GM23338 (cell line): ENCODE measurements around the gene DFFB. TPM values are rescaled to one million over a fixed set of nuclear protein-coding genes. Genes with fewer than 3 reads are reported as not detected.

ENCODE experiments used
- ATAC-seq: fragments of 200-7000 bp; cut with Tn5 transposase; 3 replicates; pipeline ENCODE4 v1.9.1; 2020
- DNase-seq: peaks from one replicate; pipeline ENCODE4 v3.0.0-alpha.2; 2015; ENCODE audit warnings: low spot score
- H2AFZ ChIP-seq: fragments of 200-600 bp; sonication (generic); 2 replicates; pipeline ENCODE4 v1.8.0; 2016; ENCODE audit warnings: antibody characterized with exemption, mild to moderate bottlenecking, moderate library complexity
- H3F3A ChIP-seq: fragments of 200-600 bp; sonication (generic); replicated peaks from 2 replicates; pipeline ENCODE4 v1.8.0; 2017; ENCODE audit warnings: antibody characterized with exemption, mixed run types, low read depth
- H3K27ac ChIP-seq: fragments of 200-600 bp; sonication (generic); 2 replicates; pipeline ENCODE4 v1.6.1; 2016; ENCODE audit warnings: low read depth
- H3K27me3 ChIP-seq: fragments of 200-600 bp; sonication (generic); 2 replicates; pipeline ENCODE4 v1.8.0; 2016; ENCODE audit warnings: mild to moderate bottlenecking, mixed run types, moderate library complexity; ENCODE audit not compliant: insufficient read depth
- H3K36me3 ChIP-seq: fragments of 200-600 bp; sonication (generic); 2 replicates; pipeline ENCODE4 v1.8.0; 2016; ENCODE audit warnings: mild to moderate bottlenecking; ENCODE audit not compliant: insufficient read depth
- H3K4me1 ChIP-seq: fragments of 200-600 bp; sonication (generic); 2 replicates; pipeline ENCODE4 v1.8.0; 2016; ENCODE audit warnings: mild to moderate bottlenecking, moderate library complexity; ENCODE audit not compliant: insufficient read depth
- H3K4me2 ChIP-seq: fragments of 200-600 bp; sonication (generic); 2 replicates; pipeline ENCODE4 v1.7.1; 2017; ENCODE audit warnings: mixed run types
- H3K4me3 ChIP-seq: fragments of 200-600 bp; sonication (generic); 2 replicates; pipeline ENCODE4 v1.6.1; 2016; ENCODE audit warnings: mixed run types
- H3K79me2 ChIP-seq: fragments of 200-600 bp; sonication (generic); replicated peaks from 2 replicates; pipeline ENCODE4 v1.8.0; 2017; ENCODE audit warnings: mild to moderate bottlenecking; ENCODE audit not compliant: insufficient read depth
- H3K9me2 ChIP-seq: fragments of 200-600 bp; sonication (generic); 2 replicates; pipeline ENCODE4 v1.8.0; 2017; ENCODE audit not compliant: insufficient read depth
- H4K20me1 ChIP-seq: fragments of 200-600 bp; sonication (generic); replicated peaks from 2 replicates; pipeline ENCODE4 v1.8.0; 2017; ENCODE audit warnings: mild to moderate bottlenecking; ENCODE audit not compliant: insufficient read depth
- H3K27ac Mint-ChIP-seq: 2 replicates; pipeline ENCODE4 v1.8.0; 2020; ENCODE audit warnings: inconsistent platforms, mild to moderate bottlenecking, moderate library complexity, mixed read lengths
- H3K27me3 Mint-ChIP-seq: 3 replicates; pipeline ENCODE4 v1.8.0; 2022; ENCODE audit warnings: low read depth, mild to moderate bottlenecking, moderate library complexity, mixed read lengths, inconsistent platforms; ENCODE audit not compliant: insufficient read depth, poor library complexity
- H3K36me3 Mint-ChIP-seq: 3 replicates; pipeline ENCODE4 v1.8.0; 2021; ENCODE audit warnings: low read depth, mild to moderate bottlenecking, inconsistent platforms, moderate library complexity, mixed read lengths
- H3K4me1 Mint-ChIP-seq: 3 replicates; pipeline ENCODE4 v1.8.0; 2020; ENCODE audit warnings: mild to moderate bottlenecking, inconsistent platforms, mixed read lengths
- H3K4me3 Mint-ChIP-seq: 3 replicates; pipeline ENCODE4 v1.8.0; 2021; ENCODE audit warnings: moderate library complexity, mild to moderate bottlenecking, inconsistent platforms, mixed read lengths
- H3K9me3 Mint-ChIP-seq: 3 replicates; pipeline ENCODE4 v1.8.0; 2020; ENCODE audit warnings: moderate library complexity, mild to moderate bottlenecking, inconsistent platforms, mixed read lengths
- CREB1 ChIP-seq: fragments of 250-450 bp; sonication (Bioruptor Pico); IDR thresholded peaks from 2 replicates; pipeline ENCODE4 v1.5.0; 2020; ENCODE audit warnings: low read depth, mild to moderate bottlenecking, moderate library complexity
- CTCF ChIP-seq, 2 experiments: fragments of 200-600 bp in 1 of 2; sonication (generic) in 1 of 2; conservative IDR thresholded peaks; 2 replicates each; pipeline versions ENCODE4 v1.5.1 to v1.6.1; 2016 to 2017; ENCODE audit warnings: antibody characterized with exemption in 2 of 2, low read depth in 2 of 2, mild to moderate bottlenecking in 2 of 2, moderate library complexity in 1 of 2
- EZH2 ChIP-seq: fragments of 200-600 bp; sonication (generic); IDR thresholded peaks from one replicate; pipeline ENCODE4 v1.8.0; 2017; ENCODE audit warnings: antibody characterized with exemption, mild to moderate bottlenecking, low read depth; ENCODE audit not compliant: unreplicated experiment
- EZH2phosphoT487 ChIP-seq: fragments of 200-600 bp; sonication (generic); IDR thresholded peaks from one replicate; pipeline ENCODE4 v1.8.1; 2018; ENCODE audit warnings: antibody characterized with exemption; ENCODE audit not compliant: unreplicated experiment
- JUNB ChIP-seq: IDR thresholded peaks from one replicate; pipeline ENCODE4 v1.6.1; 2016; ENCODE audit warnings: antibody characterized with exemption; ENCODE audit not compliant: unreplicated experiment
- POLR2AphosphoS5 ChIP-seq: IDR thresholded peaks from 2 replicates; pipeline ENCODE4 v1.6.1; 2016; ENCODE audit warnings: antibody characterized with exemption, low read depth
- STAT1 ChIP-seq: IDR thresholded peaks from one replicate; pipeline ENCODE4 v1.6.1; 2016; ENCODE audit warnings: antibody characterized with exemption; ENCODE audit not compliant: unreplicated experiment
- ZNF331 ChIP-seq: fragments of 250-450 bp; sonication (Bioruptor Pico); IDR thresholded peaks from 2 replicates; pipeline ENCODE4 v1.5.0; 2020; ENCODE audit warnings: low read depth, mild to moderate bottlenecking, moderate library complexity
- ZNF462 ChIP-seq: fragments of 250-450 bp; sonication (Bioruptor Pico); IDR thresholded peaks from 2 replicates; pipeline ENCODE4 v1.5.0; 2020; ENCODE audit warnings: mild to moderate bottlenecking, moderate library complexity
- polyA plus RNA-seq: library from polyadenylated mRNA; unstranded; fragments of >200 nt; fragmentation: Nextera tagmentation; extraction: Ambion mirVana; gene quantifications from 2 replicates; pipeline ENCODE4 v1.2.1, GENCODE V29; 2016
- total RNA-seq: library from RNA; depleted of rRNA; stranded (reverse); fragments of >200 nt; shearing (Covaris generic); gene quantifications from 2 replicates; pipeline ENCODE4 v1.2.3, GENCODE V29; 2014

DFFB gene
- total and polyA plus RNA-seq, 2 experiments from 2014 or later = 6.5 to 18.1 TPM

- Mint-ChIP-seq H3K4me1 (no peaks in the 10 kb centered on the region), H3K27ac (no peak overlapping the region)
- H3K4me1 ChIP-seq = no peaks in the 10 kb centered on the region
These were observed 32.6 kb upstream of the DFFB start for GRCh38 chr1:3824650-3825049.

More at GRCh38 chr1:3824650-3825049, 32.6 kb upstream of the DFFB start:
- Histone ChIP-seq H3K27me3 (no peaks in the 10 kb centered on the region), H3K9me2 (no peaks in the 10 kb centered on the region), H3F3A (no peaks in the 10 kb centered on the region), H4K20me1 (no peaks in the 10 kb centered on the region), H2AFZ (no peak overlapping the region), H3K27ac (no peak overlapping the region), H3K4me2 (no peak overlapping the region), H3K36me3 (no peaks in the 10 kb centered on the region), H3K4me3 (no peak overlapping the region), H3K79me2 (no peaks in the 10 kb centered on the region)
- peaks cover 18% of the 10 kb centered on the region for H3K36me3 Mint-ChIP-seq
- TF ChIP-seq CREB1 (CRISPR knock-in tag) (no peak), STAT1 (no peak), CTCF (conservative IDR thresholded peaks at IDR 0.05; ENCODE audit: low read depth in 2 of 2) (no peak), JUNB (no peak), ZNF462 (CRISPR knock-in tag) (no peak), EZH2 (no peak), POLR2AphosphoS5 (no peak), ZNF331 (no peak), EZH2phosphoT487 (no peak)
- ATAC-seq (no peak), DNase-seq (no peak)
- no peak overlapping the region for H3K4me3 Mint-ChIP-seq
- H3K27me3 Mint-ChIP-seq = peaks cover 8% of the 10 kb centered on the region
- no peaks in the 10 kb centered on the region for H3K9me3 Mint-ChIP-seq
